ENCODE data around the gene NOL12.

GRCh38 chr22:37655252-37655563 lies 30.9 kb upstream of the NOL12 start:
- TF ChIP-seq, protein P1, sequence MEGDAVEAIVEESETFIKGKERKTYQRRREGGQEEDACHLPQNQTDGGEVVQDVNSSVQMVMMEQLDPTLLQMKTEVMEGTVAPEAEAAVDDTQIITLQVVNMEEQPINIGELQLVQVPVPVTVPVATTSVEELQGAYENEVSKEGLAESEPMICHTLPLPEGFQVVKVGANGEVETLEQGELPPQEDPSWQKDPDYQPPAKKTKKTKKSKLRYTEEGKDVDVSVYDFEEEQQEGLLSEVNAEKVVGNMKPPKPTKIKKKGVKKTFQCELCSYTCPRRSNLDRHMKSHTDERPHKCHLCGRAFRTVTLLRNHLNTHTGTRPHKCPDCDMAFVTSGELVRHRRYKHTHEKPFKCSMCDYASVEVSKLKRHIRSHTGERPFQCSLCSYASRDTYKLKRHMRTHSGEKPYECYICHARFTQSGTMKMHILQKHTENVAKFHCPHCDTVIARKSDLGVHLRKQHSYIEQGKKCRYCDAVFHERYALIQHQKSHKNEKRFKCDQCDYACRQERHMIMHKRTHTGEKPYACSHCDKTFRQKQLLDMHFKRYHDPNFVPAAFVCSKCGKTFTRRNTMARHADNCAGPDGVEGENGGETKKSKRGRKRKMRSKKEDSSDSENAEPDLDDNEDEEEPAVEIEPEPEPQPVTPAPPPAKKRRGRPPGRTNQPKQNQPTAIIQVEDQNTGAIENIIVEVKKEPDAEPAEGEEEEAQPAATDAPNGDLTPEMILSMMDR (IDR thresholded peaks at IDR 0.05; ENCODE audit: low read depth, low read length, missing input control): no peak
- TF ChIP-seq RAD21 (IDR thresholded peaks at IDR 0.05) (no peak), RXRA (IDR thresholded peaks at IDR 0.05) (no peak), TAF1 (conservative IDR thresholded peaks at IDR 0.05) (no peak), REST (IDR thresholded peaks at IDR 0.05) (no peak), MAX (IDR thresholded peaks at IDR 0.05) (no peak), ATF3 (IDR thresholded peaks at IDR 0.05) (no peak), YY1 (IDR thresholded peaks at IDR 0.05) (no peak), SP1 (IDR thresholded peaks at IDR 0.05) (no peak), ZBTB33 (IDR thresholded peaks at IDR 0.05) (no peak), EGR1 (IDR thresholded peaks at IDR 0.05; ENCODE audit: low read depth in 2 of 2) (no peak), JUND (IDR thresholded peaks at IDR 0.05) (no peak), HNF4G (IDR thresholded peaks at IDR 0.05) (no peak)

All from liver (tissue), 3 donors.